M059J (cell line): ENCODE measurements around the gene PWWP2B. TPM values are rescaled to one million over a fixed set of nuclear protein-coding genes. Genes with fewer than 3 reads are reported as not detected.
"Not testable (repeated sequence)": the region's sequence is repeated elsewhere in the genome, so short reads cannot be mapped to it uniquely, and the experiment has no call there.

Experiments
- DNase-seq: peaks from one replicate; pipeline ENCODE4 v3.0.0-alpha.2; 2012; ENCODE audit warnings: low read depth
- total RNA-seq: library from RNA; depleted of rRNA; stranded (reverse); fragments of >200 nt; shearing (Covaris generic); gene quantifications from 2 replicates; pipeline ENCODE4 v1.2.3, GENCODE V29; 2014

The PWWP2B gene
- total RNA-seq, 1 experiment from 2014 or later: 5.3 TPM

- DNase-seq: not testable (repeated sequence)
Measured at GRCh38 chr10:132380986-132381385, 16.0 kb upstream of the PWWP2B start.

- DNase-seq: no peak
Measured at GRCh38 chr10:132381741-132382140, 15.3 kb upstream of the PWWP2B start.

GRCh38 chr10:132382231-132382922 lies 14.6 kb upstream of the PWWP2B start:
- peak; percentile 28 for DNase-seq

- no peak for DNase-seq
Measured at GRCh38 chr10:132383101-132383500, 13.9 kb upstream of the PWWP2B start.

- DNase-seq: no peak
Measured at GRCh38 chr10:132383751-132384196, 13.2 kb upstream of the PWWP2B start.

GRCh38 chr10:132384618-132385388 lies 12.2 kb upstream of the PWWP2B start:
- no peak for DNase-seq

- no peak for DNase-seq
Measured at GRCh38 chr10:132385389-132385667, 11.7 kb upstream of the PWWP2B start.

GRCh38 chr10:132385721-132386418 lies 11.1 kb upstream of the PWWP2B start:
- DNase-seq: no peak

GRCh38 chr10:132386419-132386831 lies 10.6 kb upstream of the PWWP2B start:
- DNase-seq: no peak

GRCh38 chr10:132386896-132387295 lies 10.1 kb upstream of the PWWP2B start:
- DNase-seq: not testable (repeated sequence)

- peak; percentile 32 for DNase-seq
Measured at GRCh38 chr10:132387764-132388210, 9.2 kb upstream of the PWWP2B start.

- no peak for DNase-seq
Measured at GRCh38 chr10:132388891-132389432, 8.0 kb upstream of the PWWP2B start.

- no peak for DNase-seq
Measured at GRCh38 chr10:132389433-132390169, 7.4 kb upstream of the PWWP2B start.

- no peak for DNase-seq
Measured at GRCh38 chr10:132390170-132390920, 6.7 kb upstream of the PWWP2B start.

- no peak for DNase-seq
Measured at GRCh38 chr10:132390921-132391675, 5.9 kb upstream of the PWWP2B start.

GRCh38 chr10:132391676-132392020 lies 5.4 kb upstream of the PWWP2B start:
- DNase-seq: no peak

- no peak for DNase-seq
Measured at GRCh38 chr10:132392184-132392800, 4.7 kb upstream of the PWWP2B start.

GRCh38 chr10:132392811-132393694 lies 3.9 kb upstream of the PWWP2B start:
- peak; percentile 84 for DNase-seq

GRCh38 chr10:132393695-132394181 lies 3.3 kb upstream of the PWWP2B start:
- no peak for DNase-seq
